GM18526 (cell line): ENCODE measurements around the gene MAGEA3.
"Not testable (repeated sequence)": the region's sequence is repeated elsewhere in the genome, so short reads cannot be mapped to it uniquely, and the experiment has no call there.

ENCODE experiments used
- POLR2A ChIP-seq: IDR thresholded peaks from 3 replicates; pipeline ENCODE4 v1.6.1; 2011; ENCODE audit not compliant: insufficient read length; ENCODE audit errors: extremely low read depth

The MAGEA3 gene, protein sequence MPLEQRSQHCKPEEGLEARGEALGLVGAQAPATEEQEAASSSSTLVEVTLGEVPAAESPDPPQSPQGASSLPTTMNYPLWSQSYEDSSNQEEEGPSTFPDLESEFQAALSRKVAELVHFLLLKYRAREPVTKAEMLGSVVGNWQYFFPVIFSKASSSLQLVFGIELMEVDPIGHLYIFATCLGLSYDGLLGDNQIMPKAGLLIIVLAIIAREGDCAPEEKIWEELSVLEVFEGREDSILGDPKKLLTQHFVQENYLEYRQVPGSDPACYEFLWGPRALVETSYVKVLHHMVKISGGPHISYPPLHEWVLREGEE

DNA sequence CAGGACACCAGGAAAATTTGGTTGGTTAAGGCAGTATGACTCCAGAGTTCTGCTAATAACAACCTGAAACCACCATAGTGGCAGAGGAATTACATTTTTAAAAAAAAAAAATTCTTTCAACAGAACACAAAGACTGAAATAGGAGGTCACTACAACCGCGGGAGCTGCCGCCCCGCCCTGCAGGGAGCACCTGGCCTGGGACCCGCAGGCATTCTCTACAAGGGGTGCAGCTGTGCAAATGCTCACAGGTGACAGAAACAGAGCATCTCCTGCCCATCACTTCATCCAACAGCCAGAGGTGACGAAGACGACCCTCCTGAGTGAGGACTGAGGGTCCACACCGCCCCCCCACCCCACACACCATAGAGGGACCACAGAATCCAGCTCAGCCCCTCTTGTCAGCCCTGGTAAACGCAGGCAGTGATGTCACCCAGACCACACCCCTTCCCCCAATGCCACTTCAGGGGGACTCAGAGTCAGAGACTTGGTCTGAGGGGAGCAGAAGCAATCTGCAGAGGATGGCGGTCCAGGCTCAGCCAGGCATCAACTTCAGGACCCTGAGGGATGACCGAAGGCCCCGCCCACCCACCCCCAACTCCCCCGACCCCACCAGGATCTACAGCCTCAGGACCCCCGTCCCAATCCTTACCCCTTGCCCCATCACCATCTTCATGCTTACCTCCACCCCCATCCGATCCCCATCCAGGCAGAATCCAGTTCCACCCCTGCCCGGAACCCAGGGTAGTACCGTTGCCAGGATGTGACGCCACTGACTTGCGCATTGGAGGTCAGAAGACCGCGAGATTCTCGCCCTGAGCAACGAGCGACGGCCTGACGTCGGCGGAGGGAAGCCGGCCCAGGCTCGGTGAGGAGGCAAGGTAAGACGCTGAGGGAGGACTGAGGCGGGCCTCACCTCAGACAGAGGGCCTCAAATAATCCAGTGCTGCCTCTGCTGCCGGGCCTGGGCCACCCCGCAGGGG, at the start of gene MAGEA3:
Gene MAGEA3, plus strand, starts transcription at position 843 of the 980 bp plus-strand sequence. CDS start 2,039 bp downstream, outside the sequence.
- TF ChIP-seq POLR2A: not testable (repeated sequence)

DNA sequence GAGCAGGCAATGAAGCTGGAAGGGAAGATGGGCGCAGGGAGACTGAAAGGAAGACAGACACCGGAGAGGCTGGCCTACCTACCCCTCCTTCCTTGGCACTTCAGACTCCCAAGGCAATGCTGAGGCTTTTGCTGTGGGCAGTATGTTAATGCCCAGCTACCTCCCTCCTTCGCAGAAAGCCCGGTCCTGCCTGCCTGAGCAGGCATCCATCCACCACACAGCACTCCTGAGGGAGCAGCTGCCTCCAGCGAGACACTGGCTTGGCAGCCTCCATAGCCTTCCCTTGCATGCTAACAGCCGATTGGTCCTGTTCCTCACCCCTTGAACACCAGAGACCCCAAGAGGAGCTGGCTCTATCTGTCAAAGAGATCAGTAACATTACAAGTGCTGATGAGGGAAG, 46.5 kb upstream of the MAGEA3 start:
- no peak for TF ChIP-seq POLR2A

DNA sequence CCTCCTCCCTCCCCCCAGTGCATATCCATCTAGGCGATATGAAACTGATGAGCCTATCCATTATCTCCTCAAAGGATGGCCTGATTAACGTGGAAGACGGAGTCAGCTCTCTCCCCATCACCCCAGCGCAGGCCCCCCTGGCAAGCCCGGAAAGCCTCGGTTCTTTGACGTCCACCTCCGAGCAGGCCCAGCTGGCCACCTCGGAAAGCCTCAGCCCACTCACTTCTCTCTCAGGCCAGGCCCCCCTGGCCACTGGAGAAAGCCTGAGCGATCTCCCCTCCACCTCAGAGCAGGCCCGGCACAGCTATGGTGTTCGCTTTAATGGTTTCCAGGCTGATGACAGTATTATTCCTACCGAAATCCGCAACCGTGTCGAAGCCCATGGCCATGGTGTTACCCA, 46.1 kb upstream of the MAGEA3 start:
- TF ChIP-seq POLR2A: no peak

DNA sequence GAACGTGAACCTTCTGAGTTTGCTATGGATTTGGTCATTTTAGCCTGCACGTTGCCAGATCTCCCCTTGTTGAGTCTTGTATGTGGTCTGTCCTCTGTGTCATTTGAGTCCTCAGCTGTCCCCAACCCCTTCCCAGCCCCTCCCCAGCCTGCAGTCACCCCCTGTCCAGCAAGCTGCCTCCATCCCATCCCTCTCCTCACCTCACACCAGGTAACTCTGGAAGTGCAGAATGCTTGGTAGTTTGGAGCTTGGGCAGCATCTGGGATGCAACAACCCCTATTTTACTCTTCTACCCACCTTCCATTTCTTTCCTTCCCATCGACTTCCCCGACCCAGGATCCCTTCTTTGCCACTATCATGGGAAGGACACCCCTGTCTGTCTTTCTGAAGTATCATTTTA, 42.5 kb upstream of the MAGEA3 start:
- no peak for TF ChIP-seq POLR2A

DNA sequence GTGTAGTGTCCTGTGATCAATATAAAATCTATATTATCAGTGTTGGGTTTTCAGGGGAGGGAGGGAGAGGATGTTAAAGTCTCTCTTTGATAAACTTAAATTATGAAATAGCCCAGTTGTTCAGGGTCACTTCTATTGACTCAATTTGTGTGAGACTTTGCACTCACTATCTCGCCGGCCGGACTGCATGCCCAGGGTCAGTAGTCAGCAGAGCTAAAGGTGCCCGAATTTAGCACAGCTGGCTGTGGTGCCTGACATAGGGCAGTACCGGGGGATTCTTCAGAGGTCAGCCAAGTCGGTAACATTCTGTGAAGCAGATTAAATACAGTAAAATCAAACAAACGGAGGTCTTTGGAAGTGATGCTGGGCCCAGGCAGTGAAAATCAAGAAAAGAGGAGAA, 41.7 kb upstream of the MAGEA3 start:
- no peak for TF ChIP-seq POLR2A

DNA sequence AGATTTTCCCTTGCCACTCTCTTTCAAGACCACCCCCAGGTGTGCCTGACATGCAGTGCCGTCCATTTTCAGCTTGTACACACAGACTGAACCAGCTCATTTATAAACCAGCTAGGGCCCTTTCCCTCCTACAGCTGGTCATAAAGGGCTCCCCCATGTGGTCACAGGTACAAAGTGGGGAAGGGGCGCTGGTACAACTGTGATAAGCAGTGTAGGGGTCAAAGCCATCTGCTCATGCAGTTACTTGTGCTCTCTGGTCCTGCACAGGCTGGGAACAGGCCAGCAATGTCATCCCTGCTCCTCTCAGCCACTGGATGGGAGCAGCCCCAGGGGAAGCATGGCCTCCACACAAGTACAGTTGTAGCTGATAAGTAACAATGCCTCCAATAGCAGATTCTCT, 40.3 kb upstream of the MAGEA3 start:
- no peak for TF ChIP-seq POLR2A

DNA sequence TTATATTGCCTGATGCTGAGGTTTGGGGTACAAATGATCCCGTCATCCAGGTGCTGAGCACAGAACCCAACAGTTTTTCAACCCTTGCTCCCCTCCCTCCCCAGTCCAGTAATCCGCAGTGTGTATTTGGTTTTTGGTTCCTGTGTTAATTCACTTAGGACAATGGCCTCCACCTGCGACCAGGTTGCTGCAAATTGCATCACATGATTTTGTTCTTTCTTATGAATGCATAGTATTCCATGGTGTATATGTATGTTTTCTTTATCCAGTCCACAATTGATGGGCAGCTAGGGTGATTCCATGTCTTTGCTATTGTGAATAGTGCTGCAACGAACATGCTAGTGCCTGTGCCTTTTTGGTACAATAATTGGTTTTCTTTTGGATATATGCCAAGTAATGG, 35.5 kb upstream of the MAGEA3 start:
- TF ChIP-seq POLR2A: no peak

DNA sequence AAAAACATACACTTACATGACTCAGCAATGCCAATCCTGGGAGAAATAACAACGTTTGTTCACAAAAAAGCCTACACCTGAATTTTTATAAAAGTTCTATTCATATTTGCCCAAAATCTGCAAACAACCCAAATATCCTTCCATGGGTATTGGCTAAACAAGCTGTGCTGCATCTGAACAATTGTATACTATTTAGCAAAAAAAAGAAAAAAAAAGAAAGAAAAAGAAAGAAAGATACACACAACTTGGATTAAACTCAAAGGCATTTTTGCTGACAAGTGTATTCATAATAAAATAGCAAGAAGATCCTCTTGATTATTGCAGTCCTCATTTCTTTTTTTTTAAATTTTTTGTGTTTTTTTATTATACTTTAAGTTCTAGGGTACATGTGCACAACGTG, 24.5 kb upstream of the MAGEA3 start:
- TF ChIP-seq POLR2A: no peak

DNA sequence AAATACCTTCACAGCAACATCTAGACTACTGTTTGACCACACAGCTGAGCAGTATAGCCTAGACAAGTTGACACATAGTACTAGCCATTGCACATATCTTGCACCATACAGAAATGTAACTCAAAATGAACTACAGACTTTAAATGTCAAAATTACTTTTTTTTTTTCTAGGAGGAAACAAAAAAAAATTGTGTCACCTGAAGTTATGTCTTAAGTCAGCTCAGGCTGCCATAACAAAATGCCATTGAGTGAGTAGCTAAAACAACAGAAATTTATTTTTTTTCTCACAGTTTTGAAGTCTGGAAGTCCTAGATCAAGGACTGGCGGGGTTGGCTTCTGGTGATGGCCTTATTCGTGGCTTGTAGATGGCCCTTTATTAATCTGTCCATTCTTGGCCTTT, 10.6 kb downstream of the MAGEA3 start, which contains the start of gene CSAG2:
Gene CSAG2, minus strand, starts transcription at position 101 of the 400 bp plus-strand sequence. CDS start 161 bp downstream, outside the sequence.
- TF ChIP-seq POLR2A: not testable (repeated sequence)

DNA sequence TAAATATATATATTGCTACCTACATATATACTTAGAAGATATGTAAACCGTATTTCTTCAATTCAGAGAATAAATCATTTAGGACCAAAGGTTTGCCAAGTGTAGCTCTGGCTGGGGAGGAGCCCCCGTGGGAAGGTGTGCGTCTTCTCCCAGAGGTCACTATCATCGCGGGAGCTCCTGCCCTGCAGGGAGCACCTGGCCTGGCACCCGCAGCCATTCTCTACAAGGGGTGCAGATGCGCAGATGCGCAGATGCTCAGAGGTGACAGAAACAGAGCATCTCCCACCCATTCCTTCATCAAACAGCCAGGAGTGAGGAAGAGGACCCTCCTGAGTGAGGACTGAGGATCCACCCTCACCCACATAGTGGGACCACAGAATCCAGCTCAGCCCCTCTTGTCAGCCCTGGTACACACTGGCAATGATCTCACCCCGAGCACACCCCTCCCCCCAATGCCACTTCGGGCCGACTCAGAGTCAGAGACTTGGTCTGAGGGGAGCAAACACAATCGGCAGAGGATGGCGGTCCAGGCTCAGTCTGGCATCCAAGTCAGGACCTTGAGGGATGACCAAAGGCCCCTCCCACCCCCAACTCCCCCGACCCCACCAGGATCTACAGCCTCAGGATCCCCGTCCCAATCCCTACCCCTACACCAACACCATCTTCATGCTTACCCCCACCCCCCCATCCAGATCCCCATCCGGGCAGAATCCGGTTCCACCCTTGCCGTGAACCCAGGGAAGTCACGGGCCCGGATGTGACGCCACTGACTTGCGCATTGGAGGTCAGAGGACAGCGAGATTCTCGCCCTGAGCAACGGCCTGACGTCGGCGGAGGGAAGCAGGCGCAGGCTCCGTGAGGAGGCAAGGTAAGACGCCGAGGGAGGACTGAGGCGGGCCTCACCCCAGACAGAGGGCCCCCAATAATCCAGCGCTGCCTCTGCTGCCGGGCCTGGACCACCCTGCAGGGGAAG, 15.5 kb downstream of the MAGEA3 start, which contains the start of gene MAGEA2B:
Gene MAGEA2B, plus strand, starts transcription at position 814 of the 973 bp plus-strand sequence. CDS start 2,479 bp downstream, outside the sequence.
- not testable (repeated sequence) for TF ChIP-seq POLR2A

DNA sequence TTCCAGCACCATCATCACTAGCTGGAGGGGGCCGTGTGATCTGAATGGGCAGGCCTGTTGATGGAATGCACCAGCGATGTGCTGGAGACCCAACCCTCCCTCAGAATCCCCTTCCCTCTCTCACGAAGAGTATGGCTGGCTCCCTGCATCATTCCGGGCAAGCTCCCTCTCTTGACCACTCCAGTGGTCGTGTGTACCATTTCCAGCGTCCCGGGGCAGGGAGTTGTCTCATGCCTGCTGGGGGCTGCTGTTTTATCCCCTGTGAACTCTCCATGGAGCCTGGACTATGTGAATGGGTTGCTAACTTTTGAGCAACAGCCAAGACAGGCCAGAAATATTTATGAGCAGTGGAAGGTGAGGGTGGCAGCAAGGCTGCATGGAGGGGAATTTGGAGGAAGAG, 26.8 kb downstream of the MAGEA3 start:
- TF ChIP-seq POLR2A: no peak

DNA sequence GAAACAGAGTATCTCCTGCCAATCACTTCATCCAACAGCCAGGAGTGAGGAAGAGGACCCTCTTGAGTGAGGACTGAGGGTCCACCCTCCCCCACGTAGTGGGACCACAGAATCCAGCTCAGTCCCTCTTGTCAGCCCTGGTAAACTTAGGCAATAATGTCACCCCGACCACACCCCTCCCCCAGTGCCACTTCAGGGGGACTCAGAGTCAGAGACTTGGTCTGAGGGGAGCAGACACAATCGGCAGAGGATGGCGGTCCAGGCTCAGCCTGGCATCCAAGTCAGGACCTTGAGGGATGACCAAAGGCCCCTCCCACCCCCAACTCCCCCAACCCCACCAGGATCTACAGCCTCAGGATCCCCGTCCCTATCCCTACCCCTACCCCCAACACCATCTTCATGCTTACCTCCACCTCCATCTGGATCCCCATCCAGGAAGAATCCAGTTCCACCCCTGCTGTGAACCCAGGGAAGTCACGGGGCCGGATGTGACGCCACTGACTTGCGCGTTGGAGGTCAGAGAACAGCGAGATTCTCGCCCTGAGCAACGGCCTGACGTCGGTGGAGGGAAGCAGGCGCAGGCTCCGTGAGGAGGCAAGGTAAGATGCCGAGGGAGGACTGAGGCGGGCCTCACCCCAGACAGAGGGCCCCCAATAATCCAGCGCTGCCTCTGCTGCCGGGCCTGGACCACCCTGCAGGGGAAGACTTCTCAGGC, 34.8 kb downstream of the MAGEA3 start, which contains the start of the genes CSAG1 and MAGEA12:
Gene CSAG1, minus strand, starts transcription at position 461 of the 715 bp plus-strand sequence. CDS start 1,261 bp downstream, outside the sequence.
Gene MAGEA12, plus strand, starts transcription at position 497 of the 715 bp plus-strand sequence. CDS start 2,405 bp downstream, outside the sequence.
- no peak for TF ChIP-seq POLR2A

DNA sequence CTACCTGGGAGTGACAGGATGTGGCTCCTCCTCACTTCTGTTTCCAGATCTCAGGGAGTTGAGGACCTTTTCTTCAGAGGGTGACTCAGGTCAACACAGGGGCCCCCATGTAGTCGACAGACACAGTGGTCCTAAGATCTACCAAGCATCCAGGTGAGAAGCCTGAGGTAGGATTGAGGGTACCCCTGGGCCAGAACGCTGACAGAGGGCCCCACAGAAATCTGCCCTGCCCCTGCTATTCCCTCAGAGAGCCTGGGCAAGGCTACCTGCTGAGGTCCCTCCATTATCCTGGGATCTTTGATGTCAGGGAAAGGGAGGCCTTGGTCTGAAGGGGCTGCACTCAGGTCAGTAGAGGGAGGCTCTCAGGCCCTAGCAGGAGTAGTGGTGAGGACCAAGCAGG, 36.5 kb downstream of the MAGEA3 start:
- no peak for TF ChIP-seq POLR2A
